ENCODE data around the gene KLK6.
"Not testable (repeated sequence)": the region's sequence is repeated elsewhere in the genome, so short reads cannot be mapped to it uniquely, and the experiment has no call there.

KLK6 gene

GRCh38 chr19:50978772-50979390 lies 9.5 kb upstream of the KLK6 start:
- TF ChIP-seq CTCF (IDR thresholded peaks at IDR 0.05; ENCODE audit: insufficient read depth, low read length, poor library complexity, severe bottlenecking) = no peak
- DNase-seq (ENCODE audit: extremely low read depth, insufficient read length) = no peak
- Histone ChIP-seq H3K36me3 (ENCODE audit: control insufficient read depth, insufficient read depth, low read length) (no peaks in the 10 kb centered on the region), H3K27me3 (replicated peaks; ENCODE audit: control insufficient read depth, insufficient read depth, low read length) (no peaks in the 10 kb centered on the region; the same call in 1 of the 2 replicates), H3K4me3 (replicated peaks; ENCODE audit: low read depth, low read length) (no peak overlapping the region)

- Histone ChIP-seq H3K4me3 (replicated peaks; ENCODE audit: low read depth, low read length) (no peak overlapping the region), H3K36me3 (ENCODE audit: control insufficient read depth, insufficient read depth, low read length) (no peaks in the 10 kb centered on the region), H3K27me3 (replicated peaks; ENCODE audit: control insufficient read depth, insufficient read depth, low read length) (no peaks in the 10 kb centered on the region; the same call in 1 of the 2 replicates)
- no peak for DNase-seq (ENCODE audit: extremely low read depth, insufficient read length)
- no peak for TF ChIP-seq CTCF (IDR thresholded peaks at IDR 0.05; ENCODE audit: insufficient read depth, low read length, poor library complexity, severe bottlenecking)
These were observed 8.2 kb upstream of the KLK6 start for GRCh38 chr19:50977626-50978025.

GRCh38 chr19:50975766-50976165 lies 6.4 kb upstream of the KLK6 start:
- no peak overlapping the region for H3K4me3 ChIP-seq (replicated peaks; ENCODE audit: low read depth, low read length)
- no peaks in the 10 kb centered on the region for H3K36me3 ChIP-seq (ENCODE audit: control insufficient read depth, insufficient read depth, low read length)
- no peak for DNase-seq (ENCODE audit: extremely low read depth, insufficient read length)
- TF ChIP-seq CTCF (IDR thresholded peaks at IDR 0.05; ENCODE audit: insufficient read depth, low read length, poor library complexity, severe bottlenecking) = no peak
- no peaks in the 10 kb centered on the region; the same call in 1 of the 2 replicates for H3K27me3 ChIP-seq (replicated peaks; ENCODE audit: control insufficient read depth, insufficient read depth, low read length)

- H3K27me3 ChIP-seq (replicated peaks; ENCODE audit: control insufficient read depth, insufficient read depth, low read length) = no peaks in the 10 kb centered on the region; the same call in 1 of the 2 replicates
- H3K36me3 ChIP-seq (ENCODE audit: control insufficient read depth, insufficient read depth, low read length) = no peaks in the 10 kb centered on the region
- no peak overlapping the region for H3K4me3 ChIP-seq (replicated peaks; ENCODE audit: low read depth, low read length)
- no peak for DNase-seq (ENCODE audit: extremely low read depth, insufficient read length)
- TF ChIP-seq CTCF (IDR thresholded peaks at IDR 0.05; ENCODE audit: insufficient read depth, low read length, poor library complexity, severe bottlenecking) = no peak
These were observed 5.5 kb upstream of the KLK6 start for GRCh38 chr19:50974702-50975556.

GRCh38 chr19:50972795-50973376 lies 3.5 kb upstream of the KLK6 start:
- no peak for DNase-seq (ENCODE audit: extremely low read depth, insufficient read length)
- H3K4me3 ChIP-seq (replicated peaks; ENCODE audit: low read depth, low read length) = no peak overlapping the region
- no peak for TF ChIP-seq CTCF (IDR thresholded peaks at IDR 0.05; ENCODE audit: insufficient read depth, low read length, poor library complexity, severe bottlenecking)
- no peaks in the 10 kb centered on the region for H3K36me3 ChIP-seq (ENCODE audit: control insufficient read depth, insufficient read depth, low read length)
- H3K27me3 ChIP-seq (replicated peaks; ENCODE audit: control insufficient read depth, insufficient read depth, low read length) = no peaks in the 10 kb centered on the region; the same call in 1 of the 2 replicates

GRCh38 chr19:50969810-50970209 lies 419 bp upstream of the KLK6 start:
- H3K36me3 ChIP-seq (ENCODE audit: control insufficient read depth, insufficient read depth, low read length); H3K4me3 ChIP-seq (replicated peaks; ENCODE audit: low read depth, low read length); DNase-seq (ENCODE audit: extremely low read depth, insufficient read length); H3K27me3 ChIP-seq (replicated peaks; ENCODE audit: control insufficient read depth, insufficient read depth, low read length): not testable (repeated sequence)

All from GM06990 (cell line).